OCI-LY7 (cell line): ENCODE measurements around the gene DUSP28. TPM values are rescaled to one million over a fixed set of nuclear protein-coding genes. Genes with fewer than 3 reads are reported as not detected.

ENCODE experiments used
- BruUV-seq: library from RNA; stranded (reverse); fragments of 400-500 nt; replicated peaks from 2 replicates; lab custom pipeline; 2021; lab: Mats Ljungman, UMichigan
- CTCF ChIA-PET: fragments of 300-600 bp; sonication (Branson Sonifier 250); formaldehyde crosslinking; loops from one replicate; lab custom pipeline; 2022; ENCODE audit warnings: antibody characterized with exemption; ENCODE audit not compliant: unreplicated experiment; lab: Charles Lee
- POLR2A ChIA-PET: fragments of 300-600 bp; sonication (Branson Sonifier 250); formaldehyde crosslinking; loops from one replicate; lab custom pipeline; 2022; ENCODE audit warnings: antibody characterized with exemption; lab: Charles Lee
- DNase-seq: peaks from one replicate; pipeline ENCODE4 v3.0.0-alpha.2; 2015; ENCODE audit warnings: low spot score
- H2AFZ ChIP-seq: fragments of 200-600 bp; sonication (generic), shearing (Covaris generic); 2 replicates; pipeline ENCODE4 v1.6.1; 2014; ENCODE audit warnings: mild to moderate bottlenecking, antibody characterized with exemption, low read length, moderate library complexity
- H3K27ac ChIP-seq: fragments of 200-600 bp; sonication (generic); 2 replicates; pipeline ENCODE4 v1.5.1; 2014; ENCODE audit warnings: mixed run types, low read depth, mild to moderate bottlenecking, moderate library complexity, low read length, inconsistent platforms; ENCODE audit not compliant: poor library complexity, severe bottlenecking
- H3K36me3 ChIP-seq: fragments of 200-600 bp; sonication (generic); 2 replicates; pipeline ENCODE4 v1.6.1; 2014; ENCODE audit warnings: mild to moderate bottlenecking, antibody characterized with exemption, low read length, moderate library complexity, mixed read lengths; ENCODE audit not compliant: insufficient read depth
- H3K4me1 ChIP-seq: fragments of 200-600 bp; sonication (generic); 2 replicates; pipeline ENCODE4 v1.5.1; 2014; ENCODE audit warnings: mild to moderate bottlenecking, low read length; ENCODE audit not compliant: insufficient read depth, poor library complexity, severe bottlenecking
- H3K4me2 ChIP-seq: fragments of 200-600 bp; sonication (generic); 2 replicates; pipeline ENCODE4 v1.6.1; 2014; ENCODE audit warnings: mild to moderate bottlenecking, low read length
- H3K4me3 ChIP-seq: fragments of 200-600 bp; sonication (generic); 2 replicates; pipeline ENCODE4 v1.5.1; 2014; ENCODE audit warnings: mild to moderate bottlenecking, low read depth, low read length; ENCODE audit not compliant: poor library complexity, severe bottlenecking
- H3K79me2 ChIP-seq: fragments of 200-600 bp; sonication (generic); 2 replicates; pipeline ENCODE4 v1.6.1; 2016; ENCODE audit warnings: low read depth, mild to moderate bottlenecking, low read length, moderate library complexity, mixed read lengths; ENCODE audit not compliant: insufficient read depth
- H3K9me2 ChIP-seq: fragments of 200-600 bp; sonication (generic); 2 replicates; pipeline ENCODE4 v1.6.1; 2016; ENCODE audit warnings: mild to moderate bottlenecking, low read length, mixed read lengths; ENCODE audit not compliant: insufficient read depth
- H3K9me3 ChIP-seq: fragments of 200-600 bp; sonication (generic); 2 replicates; pipeline ENCODE4 v1.6.1; 2014; ENCODE audit warnings: mild to moderate bottlenecking, mixed run types, low read length, mixed read lengths
- H4K20me1 ChIP-seq: fragments of 200-600 bp; sonication (generic); 2 replicates; pipeline ENCODE4 v1.6.1; 2014; ENCODE audit warnings: mild to moderate bottlenecking, antibody characterized with exemption, low read length, moderate library complexity, mixed read lengths; ENCODE audit not compliant: insufficient read depth
- CTCF ChIP-seq: fragments of 200-600 bp; sonication (generic); conservative IDR thresholded peaks from 2 replicates; pipeline ENCODE4 v1.5.1; 2014; ENCODE audit warnings: mild to moderate bottlenecking, antibody characterized with exemption, low read length, moderate library complexity, mixed read lengths
- EZH2phosphoT487 ChIP-seq: fragments of 200-600 bp; sonication (generic); IDR thresholded peaks from 2 replicates; pipeline ENCODE4 v1.6.1; 2018; ENCODE audit warnings: low read depth, borderline replicate concordance, mild to moderate bottlenecking, mixed run types, antibody characterized with exemption, low read length, moderate library complexity, mixed read lengths
- intact Hi-C: fragments of 100-400 bp; cut with micrococcal nuclease; formaldehyde crosslinking; loops from one replicate; pipeline ENCODE4 v1.10.0; 2022; ENCODE audit not compliant: unreplicated experiment
- total RNA-seq, 2 experiments: library from RNA; depleted of rRNA in 1 of 2; stranded (reverse); fragments of >200 nt in 1 of 2; shearing (Covaris generic) in 1 of 2; gene quantifications; 2 replicates each; pipeline ENCODE4 v1.2.3, GENCODE V29; 2014 to 2022

The DUSP28 gene
- total RNA-seq, 2 experiments from 2014 or later = 15.8 to 17.6 TPM

GRCh38 chr2:240512666-240513535, 47.3 kb upstream of the DUSP28 start:
- peaks cover 4% of the 10 kb centered on the region for H3K4me1 ChIP-seq
- no peaks in the 10 kb centered on the region for H3K79me2 ChIP-seq
- no peak overlapping the region for H2AFZ ChIP-seq
- CTCF ChIA-PET = no interaction called here
- no peak overlapping the region for H3K4me2 ChIP-seq
- no peak overlapping the region for H3K4me3 ChIP-seq
- no peak overlapping the region for H3K27ac ChIP-seq
- no peaks in the 10 kb centered on the region for H4K20me1 ChIP-seq
- H3K9me2 ChIP-seq = no peaks in the 10 kb centered on the region
- no TSS peak for BruUV-seq
- DNase-seq = no peak
- no peaks in the 10 kb centered on the region for H3K9me3 ChIP-seq
- peaks cover 40% of the 10 kb centered on the region for H3K36me3 ChIP-seq
- intact Hi-C loops = loop anchor here (1.0 kb wide), 1 partner anchor 48 kb away; no protein-coding TSS in a partner anchor
- POLR2A ChIA-PET = no interaction called here
- TF ChIP-seq EZH2phosphoT487 (no peak), CTCF (no peak)

GRCh38 chr2:240513549-240514287, 46.4 kb upstream of the DUSP28 start:
- no TSS peak for BruUV-seq
- Histone ChIP-seq H3K4me2 (0 out of 2 replicates have a peak overlapping the region, but pooled peaks have one; percentile 11), H4K20me1 (no peaks in the 10 kb centered on the region), H3K4me1 (peaks cover 4% of the 10 kb centered on the region), H3K9me3 (no peaks in the 10 kb centered on the region), H3K27ac (no peak overlapping the region), H3K4me3 (no peak overlapping the region), H3K9me2 (no peaks in the 10 kb centered on the region), H2AFZ (no peak overlapping the region), H3K79me2 (no peaks in the 10 kb centered on the region), H3K36me3 (peaks cover 38% of the 10 kb centered on the region)
- TF ChIP-seq CTCF (peak; percentile 93), EZH2phosphoT487 (no peak)
- intact Hi-C loops = loop anchor here (1.0 kb wide), 3 partner anchors 43 to 72 kb away; no protein-coding TSS in a partner anchor
- peak; percentile 79 for DNase-seq
- CTCF ChIA-PET = interaction anchor here (0.7 to 0.9 kb wide), 4 partner anchors 25 to 195 kb away, joined by 3 to 16 read pairs (median 4); no protein-coding TSS in a partner anchor
- POLR2A ChIA-PET = interaction anchor here (0.8 kb wide), 1 partner anchor 38 kb away, joined by 3 read pairs; no protein-coding TSS in a partner anchor
